Measurements from ENCODE around the gene CNBP.

- TF ChIP-seq CTCF (IDR thresholded peaks at IDR 0.05; ENCODE audit: insufficient read depth, low read depth, low read length) (no peak), EZH2 (IDR thresholded peaks at IDR 0.05; ENCODE audit: insufficient read depth, low read length) (no peak)
Measured at GRCh38 chr3:129183569-129184395, at the start of gene CNBP.
